HepG2 (cell line): Measurements from ENCODE around the gene ETV1.

Experiments
- KAT7 ChIP-seq: IDR thresholded peaks from 2 replicates; pipeline ENCODE4 v1.6.1; 2018; ENCODE audit warnings: borderline replicate concordance, missing compliant biosample characterization
- KLF16 ChIP-seq, 2 experiments: sonication (generic) in 1 of 2; formaldehyde crosslinking in 1 of 2; IDR thresholded peaks; 2 replicates each; pipeline versions ENCODE4 v1.6.1 to v1.8.0; 2016 to 2023; ENCODE audit warnings: missing genetic modification reagents in 2 of 2, missing compliant biosample characterization in 1 of 2
- MAZ ChIP-seq, 2 experiments: sonication (generic) in 1 of 2; formaldehyde crosslinking in 1 of 2; IDR thresholded peaks; 2 replicates each; pipeline versions ENCODE4 v1.5.0 to v1.6.1; 2012 to 2020; ENCODE audit warnings: low read depth in 2 of 2, mild to moderate bottlenecking in 2 of 2, borderline replicate concordance in 1 of 2, improper control_type of control experiment in 1 of 2, low read length in 1 of 2, missing genetic modification reagents in 1 of 2, moderate library complexity in 1 of 2
- NFATC3 ChIP-seq: sonication (generic); formaldehyde crosslinking; IDR thresholded peaks from 2 replicates; pipeline ENCODE4 v1.5.1; 2020; ENCODE audit warnings: mild to moderate bottlenecking, missing genetic modification reagents
- ZNF510 ChIP-seq: sonication (generic); formaldehyde crosslinking; IDR thresholded peaks from 2 replicates; pipeline ENCODE4 v1.4.0; 2020; ENCODE audit warnings: low read depth, mild to moderate bottlenecking, missing genetic modification reagents
- ZNF75D ChIP-seq: sonication (generic); formaldehyde crosslinking; IDR thresholded peaks from 2 replicates; pipeline ENCODE4 v1.8.1; 2023; ENCODE audit warnings: missing genetic modification reagents, mild to moderate bottlenecking, borderline replicate concordance
- ZNF772 ChIP-seq: sonication (generic); formaldehyde crosslinking; IDR thresholded peaks from 2 replicates; pipeline ENCODE4 v1.5.0; 2020; ENCODE audit warnings: mild to moderate bottlenecking, missing genetic modification reagents
- TF ChIP-seq, protein P1 (sequence below): sonication (generic); formaldehyde crosslinking; IDR thresholded peaks from 2 replicates; pipeline ENCODE4 v1.4.0; 2020; ENCODE audit warnings: mild to moderate bottlenecking, missing genetic modification reagents
- TF ChIP-seq, protein P2 (sequence below): sonication (generic); formaldehyde crosslinking; IDR thresholded peaks from 2 replicates; pipeline ENCODE4 v1.5.0; 2020; ENCODE audit warnings: mild to moderate bottlenecking, missing genetic modification reagents, moderate library complexity
- TF ChIP-seq, protein P3 (sequence below): sonication (generic); formaldehyde crosslinking; IDR thresholded peaks from 2 replicates; pipeline ENCODE4 v1.8.1; 2023; ENCODE audit warnings: mild to moderate bottlenecking, missing genetic modification reagents

DNA sequence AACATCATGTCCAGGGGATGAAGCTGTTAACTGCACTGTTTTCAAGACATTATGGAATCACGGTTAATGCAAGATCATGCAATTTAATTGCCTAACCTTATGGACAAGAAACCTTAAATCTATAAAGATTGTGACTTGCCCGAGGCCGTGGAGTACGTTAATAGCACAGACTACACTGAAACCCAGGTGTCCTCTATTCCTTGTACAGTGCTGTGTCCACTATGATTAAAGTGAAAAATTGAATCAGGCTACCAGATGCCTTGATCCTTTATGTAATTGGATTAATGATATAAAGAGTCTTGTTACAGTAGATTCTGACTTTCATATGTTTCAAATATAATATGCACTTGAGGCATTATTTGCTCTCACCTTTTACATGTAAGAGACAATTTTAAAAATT is 33.9 kb upstream of the ETV1 start:
- TF ChIP-seq, protein P1, sequence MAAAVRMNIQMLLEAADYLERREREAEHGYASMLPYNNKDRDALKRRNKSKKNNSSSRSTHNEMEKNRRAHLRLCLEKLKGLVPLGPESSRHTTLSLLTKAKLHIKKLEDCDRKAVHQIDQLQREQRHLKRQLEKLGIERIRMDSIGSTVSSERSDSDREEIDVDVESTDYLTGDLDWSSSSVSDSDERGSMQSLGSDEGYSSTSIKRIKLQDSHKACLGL (CRISPR knock-in tag): no peak
- TF ChIP-seq MAZ (IDR thresholded peaks at IDR 0.05; ENCODE audit: borderline replicate concordance, low read depth, low read length) (no peak), MAZ (CRISPR knock-in tag; IDR thresholded peaks at IDR 0.05; ENCODE audit: low read depth) (no peak), NFATC3 (CRISPR knock-in tag) (no peak), KLF16 (CRISPR knock-in tag; IDR thresholded peaks at IDR 0.05) (no peak), ZNF75D (CRISPR knock-in tag) (no peak), ZNF772 (CRISPR knock-in tag) (no peak), KAT7 (CRISPR knock-in tag) (no peak), ZNF510 (CRISPR knock-in tag) (no peak)
- TF ChIP-seq, protein P2, sequence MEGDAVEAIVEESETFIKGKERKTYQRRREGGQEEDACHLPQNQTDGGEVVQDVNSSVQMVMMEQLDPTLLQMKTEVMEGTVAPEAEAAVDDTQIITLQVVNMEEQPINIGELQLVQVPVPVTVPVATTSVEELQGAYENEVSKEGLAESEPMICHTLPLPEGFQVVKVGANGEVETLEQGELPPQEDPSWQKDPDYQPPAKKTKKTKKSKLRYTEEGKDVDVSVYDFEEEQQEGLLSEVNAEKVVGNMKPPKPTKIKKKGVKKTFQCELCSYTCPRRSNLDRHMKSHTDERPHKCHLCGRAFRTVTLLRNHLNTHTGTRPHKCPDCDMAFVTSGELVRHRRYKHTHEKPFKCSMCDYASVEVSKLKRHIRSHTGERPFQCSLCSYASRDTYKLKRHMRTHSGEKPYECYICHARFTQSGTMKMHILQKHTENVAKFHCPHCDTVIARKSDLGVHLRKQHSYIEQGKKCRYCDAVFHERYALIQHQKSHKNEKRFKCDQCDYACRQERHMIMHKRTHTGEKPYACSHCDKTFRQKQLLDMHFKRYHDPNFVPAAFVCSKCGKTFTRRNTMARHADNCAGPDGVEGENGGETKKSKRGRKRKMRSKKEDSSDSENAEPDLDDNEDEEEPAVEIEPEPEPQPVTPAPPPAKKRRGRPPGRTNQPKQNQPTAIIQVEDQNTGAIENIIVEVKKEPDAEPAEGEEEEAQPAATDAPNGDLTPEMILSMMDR (CRISPR knock-in tag): no peak
- TF ChIP-seq, protein P3, sequence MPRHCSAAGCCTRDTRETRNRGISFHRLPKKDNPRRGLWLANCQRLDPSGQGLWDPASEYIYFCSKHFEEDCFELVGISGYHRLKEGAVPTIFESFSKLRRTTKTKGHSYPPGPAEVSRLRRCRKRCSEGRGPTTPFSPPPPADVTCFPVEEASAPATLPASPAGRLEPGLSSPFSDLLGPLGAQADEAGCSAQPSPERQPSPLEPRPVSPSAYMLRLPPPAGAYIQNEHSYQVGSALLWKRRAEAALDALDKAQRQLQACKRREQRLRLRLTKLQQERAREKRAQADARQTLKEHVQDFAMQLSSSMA (CRISPR knock-in tag): no peak
